GM12878 (cell line): ENCODE measurements around the gene MYOCD. TPM values are rescaled to one million over a fixed set of nuclear protein-coding genes. Genes with fewer than 3 reads are reported as not detected.

Experiments
- ATAC-seq: fragments of 200-7000 bp; cut with Tn5 transposase; 3 replicates; pipeline ENCODE4 v1.9.1; 2020; ENCODE audit warnings: mild to moderate bottlenecking, moderate library complexity
- BruUV-seq: library from RNA; stranded (reverse); fragments of 400-500 nt; replicated peaks from 2 replicates; lab custom pipeline; 2021; lab: Mats Ljungman, UMichigan
- CTCF ChIA-PET: fragments of 300-600 bp; sonication (Branson Sonifier 250); formaldehyde crosslinking; extraction: SDS; loops from one replicate; lab custom pipeline; 2021; ENCODE audit warnings: inconsistent platforms; lab: Yijun Ruan, JAX
- POLR2A ChIA-PET: fragments of 350-600 bp; formaldehyde crosslinking; extraction: SDS; loops from one replicate; lab custom pipeline; 2021; ENCODE audit warnings: inconsistent platforms; lab: Charles Lee
- RAD21 ChIA-PET: fragments of 300-600 bp; sonication (Branson Sonifier 250); formaldehyde crosslinking; loops from one replicate; lab custom pipeline; 2023; ENCODE audit warnings: antibody characterized with exemption; ENCODE audit not compliant: unreplicated experiment; lab: Charles Lee
- SMC1A ChIA-PET: fragments of 300-600 bp; sonication (Branson Sonifier 250); formaldehyde crosslinking; loops from one replicate; lab custom pipeline; 2023; ENCODE audit not compliant: unreplicated experiment, uncharacterized antibody; lab: Charles Lee
- DNase-seq: peaks from one replicate; pipeline ENCODE4 v3.0.0-alpha.2; 2011; ENCODE audit warnings: low read depth, low spot score
- FAIRE-seq: peaks from 3 replicates; lab custom pipeline; 2011; peaks lifted over from hg19 to GRCh38; lab: Jason Lieb, UNC
- H2AFZ ChIP-seq: 2 replicates; pipeline ENCODE4 v1.6.0; 2011; ENCODE audit warnings: low read depth, low read length, control low read depth; ENCODE audit not compliant: control insufficient read depth
- H3K27ac ChIP-seq: 2 replicates; pipeline ENCODE4 v1.5.1; 2011; ENCODE audit warnings: control low read depth; ENCODE audit not compliant: control insufficient read depth, insufficient read depth
- H3K27me3 ChIP-seq, 2 experiments: replicated peaks in 1 of 2; 2 replicates each; pipeline versions ENCODE4 v1.6.0 to v1.6.1; 2011; ENCODE audit warnings: low read length in 1 of 2; ENCODE audit not compliant: control insufficient read depth in 2 of 2, insufficient read depth in 2 of 2
- H3K36me3 ChIP-seq, 2 experiments: 2 replicates each; pipeline ENCODE4 v1.5.1; 2011; ENCODE audit warnings: low read length in 1 of 2; ENCODE audit not compliant: control insufficient read depth in 2 of 2, insufficient read depth in 2 of 2
- H3K4me1 ChIP-seq: 2 replicates; pipeline ENCODE4 v1.6.1; 2011; ENCODE audit warnings: mild to moderate bottlenecking, low read length, moderate library complexity, mixed read lengths; ENCODE audit not compliant: control insufficient read depth, insufficient read depth
- H3K4me2 ChIP-seq: 2 replicates; pipeline ENCODE4 v1.6.0; 2011; ENCODE audit warnings: control low read depth; ENCODE audit not compliant: control insufficient read depth, insufficient read depth
- H3K4me3 ChIP-seq: fragments of 200-600 bp; sonication (generic); 2 replicates; pipeline ENCODE4 v1.5.1; 2016
- H3K79me2 ChIP-seq: 2 replicates; pipeline ENCODE4 v1.6.0; 2011; ENCODE audit warnings: low read length; ENCODE audit not compliant: control insufficient read depth, insufficient read depth
- H3K9ac ChIP-seq: 2 replicates; pipeline ENCODE4 v1.8.0; 2011; ENCODE audit warnings: low read length, control low read depth, mixed read lengths; ENCODE audit not compliant: control insufficient read depth, insufficient read depth
- H3K9me3 ChIP-seq: replicated peaks from 3 replicates; pipeline ENCODE4 v1.5.1; 2011; ENCODE audit warnings: mild to moderate bottlenecking, low read length; ENCODE audit not compliant: control insufficient read depth, insufficient read depth
- H4K20me1 ChIP-seq: 2 replicates; pipeline ENCODE4 v1.6.0; 2011; ENCODE audit not compliant: control insufficient read depth, insufficient read depth
- CBX3 ChIP-seq: fragments of 200-600 bp; sonication (generic); IDR thresholded peaks from 2 replicates; pipeline ENCODE4 v1.6.1; 2016; ENCODE audit warnings: low read depth, borderline replicate concordance
- CHD4 ChIP-seq: fragments of 200-600 bp; sonication (generic); IDR thresholded peaks from 2 replicates; pipeline ENCODE4 v1.6.1; 2016; ENCODE audit warnings: mild to moderate bottlenecking
- EGR1 ChIP-seq, 2 experiments: IDR thresholded peaks; 1 replicate in 1 of 2; 2 replicates in 1 of 2; pipeline ENCODE4 v1.6.1; 2011 to 2012; ENCODE audit warnings: low read depth in 2 of 2, low read length in 2 of 2, borderline replicate concordance in 1 of 2, mild to moderate bottlenecking in 1 of 2, moderate library complexity in 1 of 2
- IRF4 ChIP-seq: IDR thresholded peaks from 2 replicates; pipeline ENCODE4 v1.6.1; 2011; ENCODE audit warnings: low read depth, low read length
- MXI1 ChIP-seq: fragments of 150-350 bp; IDR thresholded peaks from 2 replicates; pipeline ENCODE4 v1.6.1; 2011; ENCODE audit warnings: low read depth, mild to moderate bottlenecking, inconsistent platforms, low read length, improper control_type of control experiment
- SIN3A ChIP-seq: IDR thresholded peaks from 2 replicates; pipeline ENCODE4 v1.6.1; 2012; ENCODE audit warnings: low read depth, low read length, improper control_type of control experiment
- ZNF384 ChIP-seq: IDR thresholded peaks from 2 replicates; pipeline ENCODE4 v1.6.1; 2012; ENCODE audit warnings: low read depth, mild to moderate bottlenecking, low read length, improper control_type of control experiment, borderline replicate concordance
- WGBS: methylation state at CpG from one replicate; pipeline ENCODE4 v1.1.6; 2016; ENCODE audit warnings: low lambda C conversion rate; ENCODE audit not compliant: insufficient replicate concordance, insufficient coverage; ENCODE audit errors: missing lambda C conversion rate; 5-methylcytosine and 5-hydroxymethylcytosine counted together
- in situ Hi-C: fragments of 300-500 bp; cut with MboI; formaldehyde crosslinking; loops from 9 replicates; pipeline ENCODE4 v1.14.3; 2018; ENCODE audit warnings: mixed read lengths
- intact Hi-C: fragments of 100-400 bp; cut with micrococcal nuclease; formaldehyde crosslinking; loops from one replicate; pipeline ENCODE4 v1.14.2; 2022; ENCODE audit not compliant: unreplicated experiment
- polyA plus RNA-seq, 11 experiments: library from polyadenylated mRNA; depleted of rRNA in 4 of 11; unstranded in 6 of 11; stranded (reverse) in 5 of 11; fragments of >200 nt; fragmentation: Nextera tagmentation in 4 of 11; fragmentation: Illumina TruSeq in 1 of 11; extraction: Ambion mirVana in 4 of 11; extraction: Trizol in 1 of 11; gene quantifications; 1 replicate in 1 of 11; 2 replicates in 10 of 11; pipeline versions ENCODE4 v1.2.1 to v1.2.3, GENCODE V29; 2011 to 2016; ENCODE audit warnings: inconsistent platforms in 2 of 11, missing spikeins in 2 of 11, low read depth in 1 of 11
- total RNA-seq, 4 experiments: library from RNA; depleted of rRNA in 3 of 4; stranded (reverse); fragments of >200 nt in 3 of 4; fragmentation: Illumina TruSeq in 1 of 4; extraction: Trizol in 1 of 4; gene quantifications; 2 replicates each; pipeline versions ENCODE4 v1.2.1 to v1.2.3, GENCODE V29; 2013 to 2021
- TF ChIP-seq, protein P1 (sequence below): fragments of 150-350 bp; IDR thresholded peaks from 2 replicates; pipeline ENCODE4 v1.6.1; 2014; ENCODE audit warnings: mild to moderate bottlenecking, low read depth, low read length
- TF ChIP-seq, protein P2 (sequence below): fragments of 450-650 bp; formaldehyde crosslinking; IDR thresholded peaks from 2 replicates; pipeline ENCODE4 v1.4.0; 2022; ENCODE audit warnings: mild to moderate bottlenecking, moderate library complexity
- TF ChIP-seq, protein P3 (sequence below), 3 experiments: IDR thresholded peaks in 2 of 3; conservative IDR thresholded peaks in 1 of 3; 2 replicates each; pipeline ENCODE4 v1.5.1; 2011; ENCODE audit warnings: low read depth in 3 of 3, low read length in 3 of 3, mild to moderate bottlenecking in 3 of 3, control low read depth in 2 of 3, moderate library complexity in 2 of 3, inconsistent platforms in 1 of 3, mixed read lengths in 1 of 3; ENCODE audit not compliant: control insufficient read depth in 2 of 3, insufficient read depth in 1 of 3; ENCODE audit errors: extremely low read depth in 1 of 3

Gene MYOCD
- total and polyA plus RNA-seq, 10 of the 15 experiments (the other 5 are each of a cell fraction or from before 2014, with no cell fraction given), result not detected

DNA sequence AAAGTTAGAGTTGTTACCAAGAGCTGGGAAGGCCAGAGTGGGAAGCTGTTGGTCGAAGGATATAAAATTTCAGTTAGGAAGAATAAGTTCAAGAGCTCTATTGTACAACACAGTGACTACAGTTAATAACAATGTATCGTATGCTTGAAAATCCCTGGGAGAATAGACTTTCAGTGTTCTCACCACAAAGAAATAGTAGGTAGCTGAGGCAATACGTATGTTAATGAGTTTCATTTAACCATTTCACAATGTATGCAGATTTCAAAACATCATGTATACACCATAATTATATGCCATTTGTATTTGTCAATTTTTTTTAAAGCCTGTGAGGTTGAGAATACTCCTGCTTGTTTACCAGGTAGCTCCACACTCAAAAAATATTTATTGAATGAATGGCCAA is 41.5 kb upstream of the MYOCD start:
- FAIRE-seq, result no peak
- ChIA-PET CTCF (interaction anchor here (1.0 kb wide), 1 partner anchor 79 kb away, joined by 3 read pairs; no protein-coding TSS in a partner anchor), RAD21 (no interaction called here)
- H4K20me1 ChIP-seq, result no peaks in the 10 kb centered on the region
- no peaks in the 10 kb centered on the region for H3K79me2 ChIP-seq
- no peaks in the 10 kb centered on the region for H3K9me3 ChIP-seq
- no peak overlapping the region for H3K4me2 ChIP-seq
- TF ChIP-seq MXI1 (no peak), CHD4 (no peak), CBX3 (no peak), ZNF384 (no peak), IRF4 (no peak), EGR1 (IDR thresholded peaks at IDR 0.05; ENCODE audit: borderline replicate concordance in 1 of 2, low read depth in 2 of 2, low read length in 2 of 2) (no peak), SIN3A (no peak)
- TF ChIP-seq, protein P1, sequence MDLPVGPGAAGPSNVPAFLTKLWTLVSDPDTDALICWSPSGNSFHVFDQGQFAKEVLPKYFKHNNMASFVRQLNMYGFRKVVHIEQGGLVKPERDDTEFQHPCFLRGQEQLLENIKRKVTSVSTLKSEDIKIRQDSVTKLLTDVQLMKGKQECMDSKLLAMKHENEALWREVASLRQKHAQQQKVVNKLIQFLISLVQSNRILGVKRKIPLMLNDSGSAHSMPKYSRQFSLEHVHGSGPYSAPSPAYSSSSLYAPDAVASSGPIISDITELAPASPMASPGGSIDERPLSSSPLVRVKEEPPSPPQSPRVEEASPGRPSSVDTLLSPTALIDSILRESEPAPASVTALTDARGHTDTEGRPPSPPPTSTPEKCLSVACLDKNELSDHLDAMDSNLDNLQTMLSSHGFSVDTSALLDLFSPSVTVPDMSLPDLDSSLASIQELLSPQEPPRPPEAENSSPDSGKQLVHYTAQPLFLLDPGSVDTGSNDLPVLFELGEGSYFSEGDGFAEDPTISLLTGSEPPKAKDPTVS, result no peak
- TF ChIP-seq, protein P2, sequence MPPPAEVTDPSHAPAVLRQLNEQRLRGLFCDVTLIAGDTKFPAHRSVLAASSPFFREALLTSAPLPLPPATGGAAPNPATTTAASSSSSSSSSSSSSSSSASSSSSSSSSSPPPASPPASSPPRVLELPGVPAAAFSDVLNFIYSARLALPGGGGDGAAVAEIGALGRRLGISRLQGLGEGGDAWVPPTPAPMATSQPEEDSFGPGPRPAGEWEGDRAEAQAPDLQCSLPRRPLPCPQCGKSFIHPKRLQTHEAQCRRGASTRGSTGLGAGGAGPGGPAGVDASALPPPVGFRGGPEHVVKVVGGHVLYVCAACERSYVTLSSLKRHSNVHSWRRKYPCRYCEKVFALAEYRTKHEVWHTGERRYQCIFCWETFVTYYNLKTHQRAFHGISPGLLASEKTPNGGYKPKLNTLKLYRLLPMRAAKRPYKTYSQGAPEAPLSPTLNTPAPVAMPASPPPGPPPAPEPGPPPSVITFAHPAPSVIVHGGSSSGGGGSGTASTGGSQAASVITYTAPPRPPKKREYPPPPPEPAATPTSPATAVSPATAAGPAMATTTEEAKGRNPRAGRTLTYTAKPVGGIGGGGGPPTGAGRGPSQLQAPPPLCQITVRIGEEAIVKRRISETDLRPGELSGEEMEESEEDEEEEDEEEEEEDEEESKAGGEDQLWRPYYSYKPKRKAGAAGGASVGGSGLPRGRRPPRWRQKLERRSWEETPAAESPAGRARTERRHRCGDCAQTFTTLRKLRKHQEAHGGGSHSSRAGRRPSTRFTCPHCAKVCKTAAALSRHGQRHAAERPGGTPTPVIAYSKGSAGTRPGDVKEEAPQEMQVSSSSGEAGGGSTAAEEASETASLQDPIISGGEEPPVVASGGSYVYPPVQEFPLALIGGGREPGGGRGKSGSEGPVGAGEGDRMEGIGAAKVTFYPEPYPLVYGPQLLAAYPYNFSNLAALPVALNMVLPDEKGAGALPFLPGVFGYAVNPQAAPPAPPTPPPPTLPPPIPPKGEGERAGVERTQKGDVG (CRISPR knock-in tag), result no peak
- TF ChIP-seq, protein P3, sequence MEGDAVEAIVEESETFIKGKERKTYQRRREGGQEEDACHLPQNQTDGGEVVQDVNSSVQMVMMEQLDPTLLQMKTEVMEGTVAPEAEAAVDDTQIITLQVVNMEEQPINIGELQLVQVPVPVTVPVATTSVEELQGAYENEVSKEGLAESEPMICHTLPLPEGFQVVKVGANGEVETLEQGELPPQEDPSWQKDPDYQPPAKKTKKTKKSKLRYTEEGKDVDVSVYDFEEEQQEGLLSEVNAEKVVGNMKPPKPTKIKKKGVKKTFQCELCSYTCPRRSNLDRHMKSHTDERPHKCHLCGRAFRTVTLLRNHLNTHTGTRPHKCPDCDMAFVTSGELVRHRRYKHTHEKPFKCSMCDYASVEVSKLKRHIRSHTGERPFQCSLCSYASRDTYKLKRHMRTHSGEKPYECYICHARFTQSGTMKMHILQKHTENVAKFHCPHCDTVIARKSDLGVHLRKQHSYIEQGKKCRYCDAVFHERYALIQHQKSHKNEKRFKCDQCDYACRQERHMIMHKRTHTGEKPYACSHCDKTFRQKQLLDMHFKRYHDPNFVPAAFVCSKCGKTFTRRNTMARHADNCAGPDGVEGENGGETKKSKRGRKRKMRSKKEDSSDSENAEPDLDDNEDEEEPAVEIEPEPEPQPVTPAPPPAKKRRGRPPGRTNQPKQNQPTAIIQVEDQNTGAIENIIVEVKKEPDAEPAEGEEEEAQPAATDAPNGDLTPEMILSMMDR (IDR thresholded peaks at IDR 0.05 in 2 of 3, conservative IDR thresholded peaks at IDR 0.05 in 1 of 3; ENCODE audit: control insufficient read depth in 2 of 3, extremely low read depth in 1 of 3, insufficient read depth in 1 of 3, low read depth in 3 of 3, low read length in 3 of 3), result no peak
- TF ChIP-seq, all 136 proteins: peak for 0
- Histone ChIP-seq H3K4me1 (no peaks in the 10 kb centered on the region), H3K36me3 (no peaks in the 10 kb centered on the region), H3K4me3 (no peak overlapping the region), H3K9ac (no peak overlapping the region), H3K27ac (no peak overlapping the region), H2AFZ (no peak overlapping the region), H3K27me3 (no peaks in the 10 kb centered on the region)
- 17% methylated on average over 3 of the region's 3 CpGs for WGBS
- ATAC-seq (no peak), DNase-seq (no peak)
- ChIA-PET SMC1A (no interaction called here), POLR2A (no interaction called here)
- in situ Hi-C loops, result no loop called here
- intact Hi-C loops, result no loop called here
- no TSS peak for BruUV-seq
